ENCODE data around the gene HDHD3. TPM values are rescaled to one million over a fixed set of nuclear protein-coding genes. Genes with fewer than 3 reads are reported as not detected.
"Not testable (repeated sequence)": the region's sequence is repeated elsewhere in the genome, so short reads cannot be mapped to it uniquely, and the experiment has no call there.

The HDHD3 gene
- total RNA-seq, 1 experiment from 2014 or later, result 12.5 TPM

DNA sequence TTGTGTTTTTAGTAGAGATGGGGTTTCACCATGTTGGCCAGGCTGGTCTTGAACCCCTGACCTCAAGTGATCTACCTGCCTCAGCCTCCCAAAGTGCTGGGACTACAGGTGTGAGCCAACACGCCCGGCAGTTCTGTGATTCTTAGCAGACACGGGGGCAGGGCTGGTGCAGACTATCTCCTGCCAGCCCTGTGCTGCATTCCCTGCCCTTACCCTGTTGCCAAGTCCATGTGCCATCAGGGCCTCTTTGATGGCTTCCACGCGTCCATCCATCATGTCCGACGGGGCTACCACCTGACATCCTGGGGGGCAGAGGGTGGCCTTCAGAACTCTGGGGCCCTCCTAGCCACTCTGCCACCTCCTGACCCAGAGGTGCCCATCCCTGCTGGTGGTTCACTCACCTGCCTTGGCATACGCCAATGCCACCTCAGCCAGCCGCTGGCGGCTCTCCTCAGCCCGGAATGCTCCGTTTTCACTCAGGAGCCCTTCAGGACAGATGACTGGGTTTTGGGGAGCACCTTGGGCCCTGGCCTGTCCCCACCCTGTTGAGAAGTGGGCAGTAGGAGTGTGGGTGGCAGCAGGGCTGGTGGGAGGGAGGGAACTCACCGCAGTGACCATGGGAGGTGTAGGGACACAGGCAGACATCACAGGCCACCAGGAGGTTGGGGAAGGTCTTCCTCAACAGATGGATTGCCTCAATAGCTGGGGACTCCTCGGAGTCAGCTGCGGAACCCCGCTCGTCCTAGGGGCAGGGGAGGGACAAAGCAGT, 13.6 kb upstream of the HDHD3 start:
- DNase-seq (ENCODE audit: low read depth), result no peak

DNA sequence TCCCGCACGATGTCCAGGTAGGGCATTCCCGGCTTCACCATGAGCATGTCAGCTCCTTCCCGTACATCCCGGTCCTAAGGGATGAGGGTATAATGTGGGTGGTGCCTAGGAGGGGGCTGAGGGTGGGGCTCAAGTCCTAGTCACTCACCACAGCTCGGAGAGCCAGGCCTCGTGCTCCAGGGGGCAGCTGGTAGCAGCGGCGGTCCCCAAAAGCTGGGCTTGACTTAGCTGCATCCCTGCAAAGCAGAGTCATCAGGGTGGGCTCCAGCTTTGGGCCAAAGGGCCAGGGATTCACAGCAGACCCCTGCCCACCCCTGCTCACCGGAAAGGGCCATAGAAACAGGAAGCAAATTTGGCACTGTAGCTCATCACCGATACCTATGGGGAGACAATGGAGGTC, 12.7 kb upstream of the HDHD3 start:
- DNase-seq (ENCODE audit: low read depth), result no peak

DNA sequence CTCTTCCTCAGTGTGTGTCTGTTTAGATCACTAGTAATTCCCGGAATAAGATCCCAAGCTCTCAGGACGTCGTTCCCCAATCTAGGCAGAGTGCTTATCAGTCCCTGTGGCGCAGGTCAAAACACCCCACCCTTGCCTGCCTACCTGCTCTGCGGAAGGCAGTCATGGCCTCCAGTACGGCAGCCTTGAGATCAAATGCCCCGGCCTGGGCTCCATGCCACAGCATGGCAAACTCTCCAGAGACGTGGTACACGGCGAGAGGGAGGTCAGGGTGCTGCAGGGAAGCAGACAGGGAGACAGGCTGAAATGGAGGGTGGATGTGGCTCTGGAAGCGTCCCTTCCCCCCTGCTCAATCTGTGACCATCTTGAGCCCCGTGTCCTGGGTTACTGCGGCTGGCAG, 12.0 kb upstream of the HDHD3 start:
- no peak for DNase-seq (ENCODE audit: low read depth)

DNA sequence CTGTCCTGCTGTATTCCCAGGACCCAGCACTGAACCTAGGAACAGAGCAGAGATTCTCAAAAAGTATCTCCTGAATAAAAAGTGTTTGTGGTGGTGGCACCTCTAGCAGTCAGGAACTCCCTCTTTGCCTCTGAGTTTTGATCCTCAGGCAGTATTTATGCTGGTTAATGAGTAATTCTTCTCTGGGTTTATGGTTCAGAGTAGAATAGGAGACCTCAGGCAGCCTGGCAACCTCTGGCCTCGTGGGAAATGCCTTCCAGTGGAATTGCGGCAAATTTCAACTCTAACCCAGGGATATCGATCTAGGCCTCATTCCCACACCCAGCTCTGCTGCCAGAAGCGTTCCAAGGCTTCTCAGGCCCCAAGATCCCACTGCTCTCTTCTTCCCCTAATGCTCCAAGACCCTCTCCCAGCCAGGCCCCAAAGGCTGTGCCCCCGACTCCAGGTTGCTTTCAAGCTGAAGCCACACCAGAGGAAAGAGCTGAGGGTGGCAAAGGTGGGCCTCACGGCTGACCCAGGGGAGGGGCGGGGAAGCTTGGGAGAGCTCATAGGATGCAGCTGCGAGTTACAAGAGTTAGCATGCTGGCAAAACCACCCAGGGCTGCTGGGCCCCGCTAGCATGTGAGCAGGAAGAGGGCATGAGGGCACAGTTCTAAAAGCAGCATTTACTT, 10.9 kb upstream of the HDHD3 start:
- no peak for DNase-seq (ENCODE audit: low read depth)

DNA sequence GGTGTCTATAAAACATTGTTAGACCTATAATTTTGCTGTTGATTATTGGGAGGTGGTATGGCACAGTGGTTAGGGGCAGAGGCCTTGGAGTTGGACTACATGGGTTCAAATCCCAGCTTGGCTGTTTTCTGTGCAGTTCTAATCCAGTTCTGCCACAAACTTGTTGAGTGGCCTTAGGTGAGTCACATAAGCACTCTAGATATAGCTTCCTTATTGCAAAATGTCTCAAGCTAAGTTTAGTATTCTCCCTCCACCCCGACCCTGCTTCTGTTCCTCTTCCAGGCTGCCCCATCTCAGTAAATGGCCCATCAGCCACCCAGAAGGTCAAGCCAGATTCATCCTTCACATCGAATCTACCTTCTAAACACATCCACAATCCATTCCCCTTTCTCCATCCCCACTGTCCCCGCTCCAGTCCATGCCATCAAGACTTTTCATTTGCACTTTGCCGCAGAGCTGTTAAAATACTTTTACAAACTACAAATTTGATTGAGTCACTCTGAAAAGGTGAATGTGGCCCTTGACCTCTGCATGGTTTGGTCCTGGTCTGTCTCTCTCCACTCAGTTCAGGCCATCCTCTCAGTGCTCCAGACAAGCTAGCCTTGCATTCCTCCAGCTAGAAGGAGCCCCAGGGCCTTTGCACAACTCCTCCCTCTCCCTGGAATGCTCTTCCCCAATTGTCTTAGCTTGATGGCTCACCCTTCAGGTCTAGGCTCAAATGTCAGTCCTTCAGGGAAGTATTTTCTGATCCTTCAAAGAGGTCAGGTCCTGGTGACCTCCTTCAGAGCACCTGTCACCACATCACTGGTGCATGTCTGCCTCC, 10.0 kb upstream of the HDHD3 start:
- no peak for DNase-seq (ENCODE audit: low read depth)

DNA sequence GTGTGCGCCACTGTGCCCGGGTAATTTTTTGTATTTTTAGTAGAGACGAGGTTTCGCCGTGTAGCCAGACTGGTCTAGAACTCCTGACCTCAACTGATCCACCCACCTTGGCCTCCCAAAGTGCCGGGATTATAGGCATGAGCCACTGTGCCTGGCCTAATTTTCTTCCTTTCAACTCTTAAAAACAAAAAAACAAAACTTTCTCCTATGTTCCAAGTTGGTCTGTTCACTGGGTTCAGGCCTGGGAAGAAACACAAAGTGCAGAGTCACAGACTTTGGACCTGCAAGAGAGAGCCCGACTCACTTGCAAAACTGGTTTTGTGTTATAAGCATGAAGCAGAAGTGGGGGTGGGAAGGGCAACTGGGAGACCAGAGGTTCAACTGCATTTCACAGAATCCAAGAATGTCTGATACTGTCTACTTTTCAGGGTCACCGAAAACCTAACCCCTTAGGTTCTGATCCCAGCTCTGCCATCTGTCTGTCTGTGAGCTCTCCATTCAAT, 5.2 kb upstream of the HDHD3 start:
- no peak for DNase-seq (ENCODE audit: low read depth)

DNA sequence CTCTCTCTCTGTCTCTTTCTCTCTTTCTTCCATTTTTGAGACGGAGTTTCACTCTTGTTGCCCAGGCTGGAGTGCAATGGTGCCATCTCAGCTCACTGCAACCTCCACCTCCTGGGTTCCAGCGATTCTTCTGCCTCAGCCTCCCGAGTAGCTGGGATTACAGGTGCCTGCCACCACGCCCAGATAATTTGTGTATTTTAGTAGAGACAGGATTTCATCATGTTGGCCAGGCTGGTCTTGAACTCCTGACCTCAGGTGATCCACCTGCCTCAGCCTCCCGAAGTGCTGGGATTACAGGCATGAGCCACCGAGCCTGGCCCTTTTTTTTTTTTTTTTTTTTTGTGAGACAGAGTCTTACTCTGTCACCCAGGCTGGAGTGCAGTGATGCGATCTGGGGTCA, 4.7 kb upstream of the HDHD3 start:
- DNase-seq (ENCODE audit: low read depth), result not testable (repeated sequence)

DNA sequence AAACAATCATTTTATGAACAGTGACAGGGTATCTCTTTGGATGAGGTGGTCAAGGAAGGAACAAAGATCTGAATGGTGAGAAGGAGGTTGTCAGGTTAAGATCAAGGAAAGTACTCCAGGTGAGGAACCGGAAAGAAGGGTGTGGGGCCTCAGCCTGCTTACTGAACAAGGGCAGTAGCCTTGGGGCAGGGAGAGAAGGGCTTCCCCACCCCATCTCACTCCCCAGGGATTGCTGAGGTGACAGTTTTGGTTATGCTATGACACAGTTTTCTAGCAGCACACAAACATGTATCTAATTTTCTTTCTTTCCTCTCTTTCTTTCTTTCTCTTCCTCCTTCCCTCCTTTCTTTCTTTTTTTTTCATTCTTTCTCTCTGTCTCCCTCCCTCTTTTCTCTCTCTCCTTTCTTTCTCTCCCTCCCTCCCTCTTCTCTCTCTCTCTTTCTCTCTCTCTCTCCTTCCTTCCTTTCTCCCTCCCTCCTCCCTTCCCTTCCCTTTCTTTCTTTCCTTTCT, 4.1 kb upstream of the HDHD3 start:
- DNase-seq (ENCODE audit: low read depth), result no peak

DNA sequence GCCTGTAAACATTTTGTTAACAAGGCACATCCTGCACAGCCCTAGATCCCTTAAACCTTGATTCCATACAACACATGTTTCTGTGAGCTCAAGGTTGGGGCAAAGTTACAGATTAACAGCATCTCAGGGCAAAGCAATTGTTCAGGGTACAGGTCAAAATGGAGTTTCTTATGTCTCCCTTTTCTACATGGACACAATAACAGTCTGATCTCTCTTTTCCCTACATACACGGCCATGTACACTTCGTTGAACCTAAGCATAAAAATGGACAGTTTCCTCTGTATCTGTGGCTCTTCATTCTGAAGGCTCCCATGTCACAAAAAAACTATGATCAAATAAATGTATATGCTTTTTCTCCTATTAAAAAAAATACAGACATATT, 3.0 kb upstream of the HDHD3 start:
- DNase-seq (ENCODE audit: low read depth), result not testable (repeated sequence)

DNA sequence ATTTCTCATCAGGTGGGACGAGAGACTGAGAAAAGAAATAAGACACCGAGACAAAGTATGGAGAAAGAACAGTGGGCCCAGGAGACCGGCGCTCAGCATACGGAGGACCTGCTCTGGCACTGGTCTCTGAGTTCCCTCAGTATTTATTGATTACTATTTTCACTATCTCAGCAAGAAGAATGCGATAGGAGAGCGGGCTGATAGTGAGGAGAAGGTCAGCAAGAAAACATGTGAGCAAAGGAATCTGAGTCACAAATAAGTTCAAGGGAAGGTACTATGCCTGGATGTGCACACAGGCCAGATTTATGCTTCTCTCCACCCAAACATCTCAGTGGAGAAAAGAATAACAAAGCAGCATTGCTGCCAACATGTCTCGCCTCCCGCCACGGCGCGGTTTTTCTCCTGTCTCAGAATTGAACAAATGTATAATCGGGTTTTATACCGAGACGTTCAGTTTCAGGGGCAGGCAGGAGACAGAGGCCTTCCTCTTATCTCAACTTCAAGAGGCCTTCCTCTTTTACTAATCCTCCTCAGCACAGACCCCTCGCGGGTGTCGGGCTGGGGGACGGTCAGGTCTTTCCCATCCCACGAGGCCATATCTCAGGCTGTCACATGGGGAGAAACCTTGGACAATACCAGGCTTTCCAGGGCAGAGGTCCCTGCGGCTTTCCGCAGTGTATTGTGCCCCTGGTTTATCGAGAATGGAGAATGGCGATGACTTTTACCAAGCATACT, 2.5 kb upstream of the HDHD3 start:
- DNase-seq (ENCODE audit: low read depth), result not testable (repeated sequence)

DNA sequence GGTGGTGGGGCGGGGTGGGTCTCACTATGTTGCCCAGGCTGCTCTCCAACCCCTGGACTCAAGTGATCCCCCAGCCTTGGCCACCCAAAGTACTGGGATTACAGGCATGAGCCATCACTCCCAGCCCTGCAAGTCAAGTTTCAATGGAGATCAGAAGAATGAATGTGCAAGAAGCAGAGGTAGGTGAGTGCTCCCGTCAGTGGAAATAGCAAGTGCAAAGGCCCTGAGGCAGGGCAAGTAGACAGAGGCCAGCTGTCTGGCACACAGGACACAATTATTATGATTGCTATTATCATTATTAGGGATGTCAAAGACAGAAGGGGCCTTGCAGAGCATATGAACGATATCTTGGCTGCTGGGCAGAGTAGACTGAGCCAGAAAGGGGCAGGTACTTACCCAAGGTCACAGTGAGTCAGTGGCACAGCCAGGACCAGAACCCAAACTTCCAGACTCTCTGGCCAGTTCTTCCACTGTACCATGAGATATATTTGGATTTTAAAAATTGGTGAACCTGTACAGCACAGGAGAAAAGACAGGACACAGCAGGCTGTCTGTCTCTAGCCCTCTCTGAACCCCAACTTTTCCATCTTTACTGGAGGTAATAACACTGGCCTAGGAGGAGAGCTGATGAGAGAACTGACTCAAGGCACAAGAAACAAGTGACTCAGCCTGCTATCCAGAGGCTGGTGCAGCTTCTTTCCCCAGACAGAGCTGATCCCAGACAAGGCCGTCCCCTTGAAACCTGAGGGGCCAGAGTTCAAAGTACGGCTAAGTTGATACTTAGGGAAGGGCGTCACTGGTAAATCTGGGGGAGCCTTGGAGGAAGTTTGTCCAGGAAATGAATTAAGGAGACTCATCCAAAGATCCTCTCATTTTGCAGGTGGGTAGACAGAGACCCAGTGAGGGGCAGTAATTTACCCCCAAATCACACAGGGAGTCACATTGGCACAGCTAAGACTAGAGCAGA, 1.4 kb downstream of the HDHD3 start:
- DNase-seq (ENCODE audit: low read depth), result no peak

DNA sequence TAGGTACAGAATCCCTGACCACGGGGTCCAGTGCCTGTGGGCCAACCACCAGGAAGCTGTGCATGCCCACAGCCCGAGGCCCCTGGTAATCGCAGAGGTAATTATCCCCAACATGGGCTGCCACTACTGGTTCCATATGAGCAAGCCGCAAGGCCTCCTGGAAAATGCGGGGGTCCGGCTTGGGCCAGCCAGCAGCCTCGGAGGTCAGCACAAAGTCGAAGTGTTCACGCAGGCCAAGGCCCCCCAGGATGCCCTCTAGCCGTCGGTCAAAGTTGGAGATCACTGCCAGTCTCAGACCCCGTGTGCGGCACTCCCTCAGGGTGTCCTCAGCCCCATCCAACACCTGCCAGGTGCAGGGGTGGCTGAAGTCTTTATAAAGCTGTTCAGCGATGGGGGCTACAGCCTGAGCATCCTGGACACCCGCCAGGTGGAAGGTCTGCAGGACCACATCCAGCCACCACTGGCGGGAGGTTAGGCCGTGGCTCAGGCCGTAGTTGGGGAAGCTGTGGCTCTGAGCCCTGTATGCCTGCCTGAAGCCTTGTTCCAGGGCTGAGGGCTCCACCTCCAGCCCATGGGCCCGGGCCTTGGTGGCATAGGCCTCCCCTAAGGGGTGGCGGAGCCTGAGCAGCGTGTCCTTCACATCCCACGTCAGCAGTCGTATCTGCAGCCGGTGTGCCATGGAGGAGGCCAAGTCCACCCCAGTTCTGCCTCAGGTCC, 3.0 kb downstream of the HDHD3 start:
- no peak for DNase-seq (ENCODE audit: low read depth)

DNA sequence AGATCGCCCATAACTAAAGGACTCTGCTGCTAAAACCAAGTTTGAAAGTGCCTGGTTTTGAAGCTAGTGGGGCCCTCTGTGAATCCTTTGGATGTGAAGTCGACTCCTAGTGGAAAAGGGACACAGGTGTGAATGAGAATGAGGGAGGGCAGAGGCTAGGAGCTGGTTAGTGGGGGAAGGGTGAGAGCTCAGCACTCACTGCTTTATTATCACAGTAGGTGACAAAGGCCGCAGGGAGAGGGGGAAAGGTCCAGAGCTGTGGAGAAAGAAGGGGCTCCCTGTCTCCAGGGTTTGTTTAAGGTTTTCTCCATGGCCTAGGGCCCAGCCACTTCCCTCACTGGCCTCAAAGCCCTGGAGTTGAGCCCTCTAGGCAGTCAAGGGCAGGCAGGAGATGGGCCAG, 3.5 kb downstream of the HDHD3 start:
- no peak for DNase-seq (ENCODE audit: low read depth)

DNA sequence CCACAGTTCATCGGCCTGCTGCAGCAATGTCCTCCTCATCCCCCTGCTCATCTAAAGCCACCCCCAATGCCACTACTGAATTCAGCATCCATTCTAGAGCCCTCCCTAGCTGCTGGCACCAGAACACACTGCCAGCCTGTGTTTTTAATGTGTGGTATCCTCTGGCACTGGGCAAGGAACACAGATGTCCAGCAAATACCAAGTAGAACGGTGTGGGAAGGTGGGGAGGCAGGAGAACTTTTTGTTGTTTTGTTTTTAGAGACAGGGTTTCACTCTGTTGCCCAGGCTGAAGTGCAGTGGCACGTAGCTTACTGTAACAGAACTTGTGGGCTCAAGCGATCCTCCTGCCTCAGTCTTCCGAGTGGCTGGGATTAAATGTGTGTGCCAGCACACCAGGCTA, 4.7 kb downstream of the HDHD3 start:
- DNase-seq (ENCODE audit: low read depth), result no peak

DNA sequence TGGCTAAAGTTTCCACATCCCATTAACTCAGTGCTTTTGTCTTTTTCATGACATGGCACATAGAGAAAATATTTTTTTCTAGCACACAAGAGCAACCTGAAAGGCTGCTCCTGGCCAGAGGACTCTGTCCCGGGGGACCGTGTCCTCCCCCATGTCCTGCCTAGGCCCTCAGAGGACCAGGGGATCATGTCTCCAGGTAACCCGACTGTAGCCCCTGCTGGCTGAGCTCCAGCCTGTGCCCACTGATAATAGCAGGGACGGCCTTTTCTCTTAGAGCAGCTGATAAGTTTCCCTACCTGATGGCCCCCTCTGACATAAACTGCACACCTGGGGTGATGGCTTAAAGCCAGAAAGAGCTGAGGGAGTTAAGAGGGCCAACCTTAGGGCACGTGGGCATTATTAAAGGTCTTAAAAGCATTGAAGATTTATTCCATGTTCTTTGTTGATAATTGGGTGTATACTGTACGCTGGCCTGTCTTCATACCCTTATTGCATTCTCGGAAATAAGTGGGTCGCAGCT, 5.9 kb downstream of the HDHD3 start:
- DNase-seq (ENCODE audit: low read depth), result no peak

DNA sequence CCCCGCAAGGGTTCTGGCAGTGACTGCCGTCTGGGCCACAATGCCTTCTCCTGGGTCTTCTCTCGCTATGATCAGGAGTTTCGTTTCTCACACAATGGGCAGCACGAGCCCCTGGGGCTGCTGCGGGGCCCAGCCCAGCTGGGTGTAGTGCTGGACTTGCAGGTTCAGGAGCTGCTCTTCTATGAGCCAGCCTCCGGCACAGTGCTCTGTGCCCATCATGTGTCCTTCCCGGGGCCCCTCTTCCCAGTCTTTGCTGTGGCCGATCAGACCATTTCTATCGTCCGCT, 7.0 kb downstream of the HDHD3 start:
- no peak for DNase-seq (ENCODE audit: low read depth)

DNA sequence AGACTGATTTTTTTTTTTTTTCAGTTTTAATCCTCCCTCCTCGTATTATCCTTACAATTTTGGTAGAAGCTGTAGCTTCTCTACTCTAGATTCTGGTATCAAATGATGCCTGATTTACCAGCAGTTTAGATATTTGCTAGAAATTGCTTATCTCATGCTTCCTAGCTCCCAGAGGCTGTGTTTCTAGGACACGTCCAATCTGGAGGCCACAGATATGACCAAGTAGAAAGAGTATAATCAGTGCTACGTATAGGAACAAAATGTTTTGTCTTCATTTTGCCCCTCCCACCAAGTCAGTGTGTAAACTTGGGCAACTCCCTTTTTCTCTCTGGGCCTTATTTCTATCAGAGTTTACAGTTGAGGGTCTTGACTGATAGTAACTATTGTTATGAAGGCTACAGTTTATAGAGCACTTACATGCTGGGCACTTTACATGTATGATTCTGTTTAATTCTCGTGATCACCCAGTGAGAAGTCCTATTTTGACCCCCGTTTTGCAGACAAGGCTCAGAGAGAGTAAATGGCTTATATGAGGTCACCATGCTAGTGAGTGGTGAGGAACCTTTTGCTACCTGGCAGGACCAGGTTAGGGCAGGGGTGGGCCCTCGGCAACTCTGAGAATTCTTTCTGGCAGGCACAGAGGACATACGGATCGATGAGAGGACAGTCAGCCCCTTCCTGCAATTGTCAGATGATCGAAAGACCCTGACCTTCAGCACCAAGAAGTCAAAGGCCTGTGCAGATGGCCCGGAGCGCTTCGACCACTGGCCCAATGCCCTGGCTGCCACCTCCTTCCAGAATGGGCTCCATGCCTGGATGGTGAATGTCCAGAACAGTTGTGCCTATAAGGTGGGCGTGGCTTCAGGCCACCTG, 7.6 kb downstream of the HDHD3 start:
- DNase-seq (ENCODE audit: low read depth), result no peak

DNA sequence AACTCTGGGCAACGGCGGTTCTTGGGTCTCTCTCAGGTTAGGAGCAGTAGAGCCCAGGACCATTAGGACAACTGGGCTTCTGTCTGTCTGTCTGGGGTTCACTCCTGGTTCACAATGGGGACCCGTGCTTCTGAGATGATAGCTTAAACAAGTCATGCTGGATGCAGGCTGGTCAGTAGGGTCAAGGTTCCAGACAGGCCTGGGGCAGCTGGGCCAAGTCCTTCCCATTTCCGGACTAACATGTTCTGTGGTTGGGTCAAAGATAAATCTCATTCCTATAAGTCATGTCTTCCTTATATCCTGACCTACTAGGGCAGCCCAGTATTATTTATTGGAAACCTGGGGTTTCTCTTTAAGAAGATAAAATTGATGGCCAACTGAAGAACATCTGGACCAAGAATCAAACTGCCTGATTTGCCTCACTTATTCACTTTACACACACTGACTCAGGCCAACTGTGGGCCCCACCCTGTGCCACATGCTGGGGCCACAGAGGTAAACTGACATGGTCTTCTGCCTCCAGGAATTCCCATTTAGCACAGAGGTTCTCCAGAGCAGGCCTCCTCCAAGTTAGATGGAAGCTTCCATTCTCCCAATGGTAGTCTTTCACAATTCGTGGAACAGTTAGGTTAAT, 8.3 kb downstream of the HDHD3 start:
- DNase-seq (ENCODE audit: low read depth), result no peak
